ENCODE measurements around the gene CCNG1. TPM values are rescaled to one million over a fixed set of nuclear protein-coding genes. Genes with fewer than 3 reads are reported as not detected.

Gene CCNG1
- total RNA-seq, 4 donors from 2014 or later, result 83.5 to 210 (median 141) TPM

GRCh38 chr5:163440954-163441353 is 3.6 kb downstream of the CCNG1 start:
- Histone ChIP-seq H3K27me3 (no peaks in the 10 kb centered on the region), H3K9me3 (no peaks in the 10 kb centered on the region), H3K4me1 (peaks cover 0 to 4% of the 10 kb centered on the region in 2 donors), H3K27ac (no peak overlapping the region), H3K4me3 (no peak overlapping the region), H3K36me3 (no peaks in the 10 kb centered on the region)
- intact Hi-C loops (cut with DNase I; ENCODE audit: low total_unique reads), result no loop called here
- no peak for TF ChIP-seq CTCF (IDR thresholded peaks at IDR 0.05)
- no peak for TF ChIP-seq POLR2A (IDR thresholded peaks at IDR 0.05)
- DNase-seq, result no peak

GRCh38 chr5:163444526-163444925 is 7.1 kb downstream of the CCNG1 start:
- Histone ChIP-seq H3K27ac (no peak overlapping the region), H3K4me1 (no peaks in the 10 kb centered on the region), H3K4me3 (no peak overlapping the region), H3K36me3 (no peaks in the 10 kb centered on the region), H3K9me3 (no peaks in the 10 kb centered on the region), H3K27me3 (no peaks in the 10 kb centered on the region)
- DNase-seq, result no peak
- intact Hi-C loops (cut with DNase I; ENCODE audit: low total_unique reads), result no loop called here
- no peak for TF ChIP-seq CTCF (IDR thresholded peaks at IDR 0.05)
- TF ChIP-seq POLR2A (IDR thresholded peaks at IDR 0.05), result no peak

GRCh38 chr5:163445345-163445744 is 8.0 kb downstream of the CCNG1 start:
- TF ChIP-seq CTCF (IDR thresholded peaks at IDR 0.05), result no peak
- TF ChIP-seq POLR2A (IDR thresholded peaks at IDR 0.05), result no peak
- no peaks in the 10 kb centered on the region for H3K4me1 ChIP-seq
- no peak overlapping the region for H3K4me3 ChIP-seq
- no peaks in the 10 kb centered on the region for H3K9me3 ChIP-seq
- intact Hi-C loops (cut with DNase I; ENCODE audit: low total_unique reads), result no loop called here
- DNase-seq, result no peak
- H3K27me3 ChIP-seq, result no peaks in the 10 kb centered on the region
- H3K27ac ChIP-seq, result no peak overlapping the region
- H3K36me3 ChIP-seq, result no peaks in the 10 kb centered on the region

GRCh38 chr5:163447191-163447590 is 9.8 kb downstream of the CCNG1 start:
- no peak for DNase-seq
- intact Hi-C loops (cut with DNase I; ENCODE audit: low total_unique reads), result no loop called here
- H3K27ac ChIP-seq, result no peak overlapping the region
- TF ChIP-seq CTCF (IDR thresholded peaks at IDR 0.05) (no peak), POLR2A (IDR thresholded peaks at IDR 0.05) (no peak)
- H3K27me3 ChIP-seq, result no peaks in the 10 kb centered on the region
- no peaks in the 10 kb centered on the region for H3K36me3 ChIP-seq
- no peak overlapping the region for H3K4me3 ChIP-seq
- no peaks in the 10 kb centered on the region for H3K9me3 ChIP-seq
- no peaks in the 10 kb centered on the region for H3K4me1 ChIP-seq

GRCh38 chr5:163447875-163448274 is 10.5 kb downstream of the CCNG1 start:
- no peaks in the 10 kb centered on the region for H3K9me3 ChIP-seq
- TF ChIP-seq POLR2A (IDR thresholded peaks at IDR 0.05), result no peak
- TF ChIP-seq CTCF (IDR thresholded peaks at IDR 0.05), result no peak
- H3K36me3 ChIP-seq, result no peaks in the 10 kb centered on the region
- no peak overlapping the region for H3K4me3 ChIP-seq
- no peaks in the 10 kb centered on the region for H3K27me3 ChIP-seq
- no peak for DNase-seq
- no peaks in the 10 kb centered on the region for H3K4me1 ChIP-seq
- no peak overlapping the region for H3K27ac ChIP-seq
- intact Hi-C loops (cut with DNase I; ENCODE audit: low total_unique reads), result no loop called here
